Stimulated activated CD4-positive, alpha-beta T cell treated with anti-CD3 and anti-CD28 coated beads, Interleukin-2, amount 100 ng/mL, for 48 hours (primary cell): ENCODE data around the gene SLC1A3.
"Not testable (repeated sequence)": the region's sequence is repeated elsewhere in the genome, so short reads cannot be mapped to it uniquely, and the experiment has no call there.

Source experiments
- DNase-seq, 2 donors: peaks; one replicate each; pipeline ENCODE4 v3.0.0-alpha.2; 2020

SLC1A3 gene

GRCh38 chr5:36606428-36607113, at the start of gene SLC1A3:
TSS of gene SLC1A3 (plus strand) at chr5:36606606. CDS start at chr5:36608424, 1,818 bp downstream.
- DNase-seq, result peak; percentile 27 to 32

GRCh38 chr5:36558641-36559040, 47.8 kb upstream of the SLC1A3 start:
- DNase-seq, result no peak

- no peak for DNase-seq
Measured at GRCh38 chr5:36561601-36562000, 44.8 kb upstream of the SLC1A3 start.

- DNase-seq, result no peak
Measured at GRCh38 chr5:36569491-36569890, 36.9 kb upstream of the SLC1A3 start.

- no peak for DNase-seq
Measured at GRCh38 chr5:36570301-36571095, 35.9 kb upstream of the SLC1A3 start.

GRCh38 chr5:36571401-36572042, 34.9 kb upstream of the SLC1A3 start:
- no peak for DNase-seq

- no peak for DNase-seq
Measured at GRCh38 chr5:36573438-36573837, 33.0 kb upstream of the SLC1A3 start.

GRCh38 chr5:36575361-36575781, 31.0 kb upstream of the SLC1A3 start:
- DNase-seq, result no peak

- DNase-seq, result no peak
Measured at GRCh38 chr5:36576721-36577120, 29.7 kb upstream of the SLC1A3 start.

GRCh38 chr5:36579858-36580257, 26.5 kb upstream of the SLC1A3 start:
- DNase-seq, result not testable (repeated sequence)

GRCh38 chr5:36581070-36581469, 25.3 kb upstream of the SLC1A3 start:
- no peak for DNase-seq

- no peak for DNase-seq
Measured at GRCh38 chr5:36584009-36584875, 22.2 kb upstream of the SLC1A3 start.

- DNase-seq, result no peak
Measured at GRCh38 chr5:36585701-36586100, 20.7 kb upstream of the SLC1A3 start.

GRCh38 chr5:36587354-36587753, 19.1 kb upstream of the SLC1A3 start:
- DNase-seq, result no peak

GRCh38 chr5:36589735-36590134, 16.7 kb upstream of the SLC1A3 start:
- not testable (repeated sequence) for DNase-seq

GRCh38 chr5:36590513-36591286, 15.7 kb upstream of the SLC1A3 start:
- no peak for DNase-seq

GRCh38 chr5:36593867-36594266, 12.5 kb upstream of the SLC1A3 start:
- DNase-seq, result no peak

GRCh38 chr5:36596247-36596646, 10.2 kb upstream of the SLC1A3 start:
- no peak for DNase-seq

GRCh38 chr5:36596756-36597155, 9.7 kb upstream of the SLC1A3 start:
- no peak for DNase-seq

GRCh38 chr5:36598045-36598444, 8.4 kb upstream of the SLC1A3 start:
- no peak for DNase-seq

GRCh38 chr5:36599986-36600779, 6.2 kb upstream of the SLC1A3 start:
- no peak for DNase-seq
